Keratinocyte (primary cell): ENCODE measurements around the gene ETV4. TPM values are rescaled to one million over a fixed set of nuclear protein-coding genes. Genes with fewer than 3 reads are reported as not detected.
A peak's percentile ranks its signal among the peaks of the same experiment; 100 is the strongest.

Experiments
- DNase-seq: peaks from one replicate; pipeline ENCODE4 v3.0.0-alpha.2; 2011; ENCODE audit warnings: low read depth, missing footprints, low spot score
- FAIRE-seq: peaks from 2 replicates; lab custom pipeline; 2011; peaks lifted over from hg19 to GRCh38; lab: Jason Lieb, UNC
- H2AFZ ChIP-seq: 2 replicates; pipeline ENCODE4 v1.6.0; 2012; ENCODE audit warnings: low read length, control low read depth, inconsistent platforms; ENCODE audit not compliant: control insufficient read depth
- H3K27ac ChIP-seq: 2 replicates; pipeline ENCODE4 v1.5.1; 2011; ENCODE audit warnings: low read length; ENCODE audit not compliant: control insufficient read depth, insufficient read depth
- H3K27me3 ChIP-seq: 3 replicates; pipeline ENCODE4 v1.6.0; 2011; ENCODE audit warnings: low read length; ENCODE audit not compliant: control insufficient read depth, insufficient read depth; ENCODE audit errors: extremely low read depth
- H3K36me3 ChIP-seq, 2 experiments: 2 replicates in 1 of 2; 3 replicates in 1 of 2; pipeline ENCODE4 v1.5.1; 2011; ENCODE audit warnings: low read length in 2 of 2, mild to moderate bottlenecking in 1 of 2; ENCODE audit not compliant: control insufficient read depth in 2 of 2, insufficient read depth in 2 of 2; ENCODE audit errors: extremely low read depth in 1 of 2
- H3K4me1 ChIP-seq: 3 replicates; pipeline ENCODE4 v1.5.1; 2011; ENCODE audit warnings: low read length; ENCODE audit not compliant: control insufficient read depth, insufficient read depth; ENCODE audit errors: extremely low read depth
- H3K4me2 ChIP-seq: 3 replicates; pipeline ENCODE4 v1.6.0; 2011; ENCODE audit warnings: low read depth, low read length; ENCODE audit not compliant: control insufficient read depth, insufficient read depth; ENCODE audit errors: extremely low read depth
- H3K4me3 ChIP-seq, 3 experiments: fragments of 200-600 bp in 1 of 3; sonication (generic) in 1 of 3; 2 replicates in 2 of 3; 3 replicates in 1 of 3; pipeline ENCODE4 v1.5.1; 2011 to 2016; ENCODE audit warnings: low read length in 3 of 3, mild to moderate bottlenecking in 3 of 3, control low read depth in 2 of 3, inconsistent platforms in 1 of 3, low read depth in 1 of 3, mixed read lengths in 1 of 3, mixed run types in 1 of 3, moderate library complexity in 1 of 3; ENCODE audit not compliant: control insufficient read depth in 2 of 3, insufficient read depth in 2 of 3; ENCODE audit errors: extremely low read depth in 1 of 3
- H3K79me2 ChIP-seq: 2 replicates; pipeline ENCODE4 v1.6.0; 2012; ENCODE audit warnings: low read length; ENCODE audit not compliant: control insufficient read depth, insufficient read depth
- H3K9ac ChIP-seq: 3 replicates; pipeline ENCODE4 v1.6.0; 2011; ENCODE audit warnings: low read length; ENCODE audit not compliant: control insufficient read depth, insufficient read depth; ENCODE audit errors: extremely low read depth
- H3K9me1 ChIP-seq: 3 replicates; pipeline ENCODE4 v1.6.0; 2011; ENCODE audit warnings: low read length; ENCODE audit not compliant: control insufficient read depth, insufficient read depth; ENCODE audit errors: extremely low read depth
- H3K9me3 ChIP-seq: 2 replicates; pipeline ENCODE4 v1.5.1; 2012; ENCODE audit warnings: low read depth, low read length; ENCODE audit not compliant: control insufficient read depth
- H4K20me1 ChIP-seq: 3 replicates; pipeline ENCODE4 v1.6.0; 2011; ENCODE audit warnings: low read length; ENCODE audit not compliant: control insufficient read depth, insufficient read depth; ENCODE audit errors: extremely low read depth
- EZH2 ChIP-seq: IDR thresholded peaks from one replicate; pipeline ENCODE4 v1.6.1; 2012; ENCODE audit warnings: inconsistent platforms, mild to moderate bottlenecking, low read length, moderate library complexity
- dilution Hi-C: fragments of 300-500 bp; cut with MboI; formaldehyde crosslinking; loops from one replicate; pipeline ENCODE4 v1.7.0; 2020; ENCODE audit warnings: low sequenced_read_pairs; ENCODE audit not compliant: extremely low pct_ligation_motif_present
- polyA plus RNA-seq, 5 experiments: library from polyadenylated mRNA; depleted of rRNA in 3 of 5; stranded (reverse) in 3 of 5; stranded (forward) in 1 of 5; unstranded in 1 of 5; fragments of >200 nt; gene quantifications; 1 replicate in 1 of 5; 2 replicates in 3 of 5; 3 replicates in 1 of 5; pipeline versions ENCODE4 v1.2.1 to v1.2.3, GENCODE V29; 2011 to 2012; ENCODE audit warnings: missing spikeins in 2 of 5, low read depth in 1 of 5, low replicate concordance in 1 of 5
- TF ChIP-seq, protein P1 (sequence below), 3 experiments: IDR thresholded peaks in 1 of 3; conservative IDR thresholded peaks in 1 of 3; optimal IDR thresholded peaks in 1 of 3; 2 replicates in 2 of 3; 3 replicates in 1 of 3; pipeline versions ENCODE3 to v1.5.1; 2011; ENCODE audit warnings: low read length in 3 of 3, mild to moderate bottlenecking in 3 of 3, moderate library complexity in 2 of 3, control low read depth in 1 of 3, inconsistent platforms in 1 of 3; ENCODE audit not compliant: insufficient read depth in 2 of 3; ENCODE audit errors: extremely low read depth in 1 of 3

ETV4 gene
- polyA plus RNA-seq, 1 donor (not counting 4 experiments of a cell fraction or from before 2014, with no cell fraction given): 33.6 TPM

DNA sequence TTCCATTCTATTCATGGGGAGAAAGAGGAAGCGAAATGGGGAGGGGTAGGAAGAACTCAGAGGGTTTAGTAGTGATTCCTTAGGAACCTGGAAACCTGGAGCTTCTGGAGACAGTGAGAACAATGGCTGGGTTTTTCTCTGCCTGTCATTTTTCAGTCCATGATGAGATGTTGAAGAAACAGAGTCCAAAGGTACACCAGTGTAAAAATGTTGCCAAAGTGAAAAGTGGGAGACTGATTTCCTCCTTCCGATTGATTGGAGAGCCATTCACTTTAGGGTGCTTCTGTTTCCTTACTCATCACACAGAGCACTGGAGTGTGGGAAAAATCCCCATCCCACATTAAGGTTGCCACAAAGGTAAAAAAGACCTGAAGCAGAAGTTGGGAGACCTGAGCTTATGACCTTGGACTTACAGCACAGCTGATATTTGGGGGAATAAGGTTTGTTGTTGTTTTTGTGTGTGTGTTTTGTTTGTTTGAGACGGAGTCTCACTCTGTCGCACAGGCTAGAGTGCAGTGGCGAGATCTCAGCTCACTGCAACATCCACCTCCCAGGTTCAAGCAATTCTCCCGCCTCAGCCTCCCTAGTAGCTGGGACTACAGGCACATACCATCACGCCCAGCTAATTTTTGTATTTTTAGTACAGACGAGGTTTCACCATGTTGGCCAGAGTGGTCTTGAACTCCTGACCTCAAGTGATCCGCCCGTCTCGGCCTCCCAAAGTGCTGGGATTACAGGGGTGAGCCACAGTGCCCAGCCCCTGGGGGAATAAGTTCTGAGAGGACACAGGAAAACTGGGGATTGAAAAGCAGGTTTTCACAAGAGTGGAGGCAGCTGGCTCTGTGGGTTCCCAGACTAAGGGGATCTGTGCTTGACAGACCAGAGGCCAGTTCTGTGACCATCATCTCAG lies 63.8 kb downstream of the ETV4 start:
- FAIRE-seq: peak; percentile 26
- dilution Hi-C loops: no loop called here

DNA sequence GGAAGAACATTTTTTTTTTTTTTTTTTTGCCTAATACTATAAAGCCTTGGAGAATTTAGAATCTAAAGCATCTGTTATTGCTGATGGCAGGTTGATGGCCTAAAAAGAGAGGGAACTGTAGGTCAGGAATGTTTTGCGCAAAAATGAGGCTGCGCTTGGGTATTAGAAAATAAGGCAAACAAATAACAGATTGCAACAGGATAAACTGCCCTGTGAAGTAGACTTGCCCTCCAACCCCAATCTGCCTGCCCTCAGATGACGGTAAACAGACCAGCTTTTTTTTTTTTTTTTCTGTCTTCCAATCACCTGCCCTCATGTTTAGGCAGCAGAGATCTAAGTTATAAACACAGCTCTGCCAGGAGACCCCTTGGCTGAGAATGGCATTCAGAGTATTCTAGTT lies 66.2 kb downstream of the ETV4 start:
- Histone ChIP-seq H3K4me3 (no peak overlapping the region), H3K9me1 (no peaks in the 10 kb centered on the region), H3K9ac (no peak overlapping the region), H3K9me3 (no peaks in the 10 kb centered on the region), H4K20me1 (no peaks in the 10 kb centered on the region), H3K27ac (no peak overlapping the region), H3K27me3 (no peaks in the 10 kb centered on the region), H2AFZ (no peak overlapping the region), H3K4me2 (no peak overlapping the region), H3K79me2 (peaks cover 11% of the 10 kb centered on the region), H3K36me3 (no peaks in the 10 kb centered on the region), H3K4me1 (peaks cover 17% of the 10 kb centered on the region)
- no peak for TF ChIP-seq EZH2
- TF ChIP-seq, protein P1, sequence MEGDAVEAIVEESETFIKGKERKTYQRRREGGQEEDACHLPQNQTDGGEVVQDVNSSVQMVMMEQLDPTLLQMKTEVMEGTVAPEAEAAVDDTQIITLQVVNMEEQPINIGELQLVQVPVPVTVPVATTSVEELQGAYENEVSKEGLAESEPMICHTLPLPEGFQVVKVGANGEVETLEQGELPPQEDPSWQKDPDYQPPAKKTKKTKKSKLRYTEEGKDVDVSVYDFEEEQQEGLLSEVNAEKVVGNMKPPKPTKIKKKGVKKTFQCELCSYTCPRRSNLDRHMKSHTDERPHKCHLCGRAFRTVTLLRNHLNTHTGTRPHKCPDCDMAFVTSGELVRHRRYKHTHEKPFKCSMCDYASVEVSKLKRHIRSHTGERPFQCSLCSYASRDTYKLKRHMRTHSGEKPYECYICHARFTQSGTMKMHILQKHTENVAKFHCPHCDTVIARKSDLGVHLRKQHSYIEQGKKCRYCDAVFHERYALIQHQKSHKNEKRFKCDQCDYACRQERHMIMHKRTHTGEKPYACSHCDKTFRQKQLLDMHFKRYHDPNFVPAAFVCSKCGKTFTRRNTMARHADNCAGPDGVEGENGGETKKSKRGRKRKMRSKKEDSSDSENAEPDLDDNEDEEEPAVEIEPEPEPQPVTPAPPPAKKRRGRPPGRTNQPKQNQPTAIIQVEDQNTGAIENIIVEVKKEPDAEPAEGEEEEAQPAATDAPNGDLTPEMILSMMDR (optimal IDR thresholded peaks at IDR 0.05 in 1 of 3, IDR thresholded peaks at IDR 0.05 in 1 of 3, conservative IDR thresholded peaks at IDR 0.05 in 1 of 3; ENCODE audit: extremely low read depth in 1 of 3, insufficient read depth in 2 of 3, low read length in 3 of 3): no peak
- DNase-seq: no peak
- no peak for FAIRE-seq
- dilution Hi-C loops: no loop called here

More for the DNA sequence above, 63.8 kb downstream of the ETV4 start:
- peaks cover 35% of the 10 kb centered on the region for H3K79me2 ChIP-seq
- no peak for TF ChIP-seq EZH2
- TF ChIP-seq, protein P1 (optimal IDR thresholded peaks at IDR 0.05 in 1 of 3, IDR thresholded peaks at IDR 0.05 in 1 of 3, conservative IDR thresholded peaks at IDR 0.05 in 1 of 3; ENCODE audit: extremely low read depth in 1 of 3, insufficient read depth in 2 of 3, low read length in 3 of 3): no peak
- peaks cover 22% of the 10 kb centered on the region for H3K4me1 ChIP-seq
- no peak overlapping the region for H3K4me2 ChIP-seq
- H3K27me3 ChIP-seq: no peaks in the 10 kb centered on the region
- peak overlapping the region; percentile 3 for H2AFZ ChIP-seq
- no peak for DNase-seq
- H3K36me3 ChIP-seq: no peaks in the 10 kb centered on the region
- no peak overlapping the region for H3K4me3 ChIP-seq
- no peak overlapping the region for H3K9ac ChIP-seq
- H4K20me1 ChIP-seq: no peaks in the 10 kb centered on the region
- H3K27ac ChIP-seq: no peak overlapping the region
- H3K9me1 ChIP-seq: no peaks in the 10 kb centered on the region
- H3K9me3 ChIP-seq: no peaks in the 10 kb centered on the region

Other genes with a start within 250 kb of the ETV4 start
- gene ARL4D, start 147.3 kb downstream of the ETV4 start, polyA plus RNA-seq: 36.5 to 49.1 TPM (median 43.1 TPM) in 3 replicates
- gene DHX8, start 62.4 kb downstream of the ETV4 start, polyA plus RNA-seq: 25.2 to 32.4 TPM (median 30.1 TPM) in 3 replicates
- gene MEOX1, start 115.6 kb upstream of the ETV4 start, polyA plus RNA-seq: 0.05 to 0.10 TPM (median 0.08 TPM) in 3 replicates
- 0.02 to 0.04 TPM in 2 of 3 replicates, not detected in the other for gene SOST, start 212.5 kb upstream of the ETV4 start, polyA plus RNA-seq
- 39.2 to 45.2 TPM (median 44.1 TPM) in 3 replicates for gene DUSP3, start 232.6 kb upstream of the ETV4 start, polyA plus RNA-seq
- 0.01 TPM in 1 of 3 replicates, not detected in the others for gene CFAP97D1, start 234.1 kb upstream of the ETV4 start, polyA plus RNA-seq